Astrocyte of the spinal cord (primary cell): ENCODE data around the gene POLR3G.

Experiments used
- DNase-seq: peaks from one replicate; pipeline ENCODE4 v3.0.0; 2011; ENCODE audit warnings: low read depth, low spot score
- H3K4me3 ChIP-seq: 2 replicates; pipeline ENCODE4 v1.5.1; 2011; ENCODE audit warnings: low read depth, mild to moderate bottlenecking, low read length, moderate library complexity
- in situ Hi-C: cut with HindIII; loops from 2 replicates; pipeline ENCODE4 v1.10.0; 2017; ENCODE audit warnings: low sequenced_read_pairs
- TF ChIP-seq, protein P1 (sequence below): IDR thresholded peaks from 2 replicates; pipeline ENCODE4 v1.5.1; 2012; ENCODE audit warnings: low read depth, mild to moderate bottlenecking, low read length, inconsistent platforms

The POLR3G gene

GRCh38 chr5:90548069-90548593 is 73.5 kb downstream of the POLR3G start:
- in situ Hi-C loops = no loop called here
- no peak overlapping the region for H3K4me3 ChIP-seq
- TF ChIP-seq, protein P1, sequence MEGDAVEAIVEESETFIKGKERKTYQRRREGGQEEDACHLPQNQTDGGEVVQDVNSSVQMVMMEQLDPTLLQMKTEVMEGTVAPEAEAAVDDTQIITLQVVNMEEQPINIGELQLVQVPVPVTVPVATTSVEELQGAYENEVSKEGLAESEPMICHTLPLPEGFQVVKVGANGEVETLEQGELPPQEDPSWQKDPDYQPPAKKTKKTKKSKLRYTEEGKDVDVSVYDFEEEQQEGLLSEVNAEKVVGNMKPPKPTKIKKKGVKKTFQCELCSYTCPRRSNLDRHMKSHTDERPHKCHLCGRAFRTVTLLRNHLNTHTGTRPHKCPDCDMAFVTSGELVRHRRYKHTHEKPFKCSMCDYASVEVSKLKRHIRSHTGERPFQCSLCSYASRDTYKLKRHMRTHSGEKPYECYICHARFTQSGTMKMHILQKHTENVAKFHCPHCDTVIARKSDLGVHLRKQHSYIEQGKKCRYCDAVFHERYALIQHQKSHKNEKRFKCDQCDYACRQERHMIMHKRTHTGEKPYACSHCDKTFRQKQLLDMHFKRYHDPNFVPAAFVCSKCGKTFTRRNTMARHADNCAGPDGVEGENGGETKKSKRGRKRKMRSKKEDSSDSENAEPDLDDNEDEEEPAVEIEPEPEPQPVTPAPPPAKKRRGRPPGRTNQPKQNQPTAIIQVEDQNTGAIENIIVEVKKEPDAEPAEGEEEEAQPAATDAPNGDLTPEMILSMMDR = no peak
- DNase-seq = no peak

DNA sequence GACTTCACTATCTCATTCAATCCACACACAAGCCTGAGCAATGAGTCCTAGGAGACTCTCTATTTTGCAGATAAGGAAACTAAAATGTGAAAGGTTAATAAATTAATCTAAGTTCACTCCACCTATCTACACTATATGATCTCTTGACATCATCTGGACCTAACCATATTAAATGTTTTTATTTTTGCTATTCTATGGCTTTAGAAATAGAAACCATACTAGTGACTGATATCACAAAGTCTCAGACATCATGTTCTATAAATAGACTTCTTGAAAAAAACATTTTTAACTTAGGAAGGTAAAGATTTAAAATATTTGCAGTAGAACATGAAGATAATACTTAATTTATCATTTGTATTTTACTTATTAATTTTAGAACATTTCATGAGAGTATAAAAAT is 74.6 kb downstream of the POLR3G start:
- no peak overlapping the region for H3K4me3 ChIP-seq
- no peak for DNase-seq
- in situ Hi-C loops = no loop called here
- TF ChIP-seq, protein P1 = no peak

GRCh38 chr5:90549729-90550275 is 75.1 kb downstream of the POLR3G start:
- no peak overlapping the region for H3K4me3 ChIP-seq
- TF ChIP-seq, protein P1 = no peak
- no peak for DNase-seq
- in situ Hi-C loops = no loop called here

DNA sequence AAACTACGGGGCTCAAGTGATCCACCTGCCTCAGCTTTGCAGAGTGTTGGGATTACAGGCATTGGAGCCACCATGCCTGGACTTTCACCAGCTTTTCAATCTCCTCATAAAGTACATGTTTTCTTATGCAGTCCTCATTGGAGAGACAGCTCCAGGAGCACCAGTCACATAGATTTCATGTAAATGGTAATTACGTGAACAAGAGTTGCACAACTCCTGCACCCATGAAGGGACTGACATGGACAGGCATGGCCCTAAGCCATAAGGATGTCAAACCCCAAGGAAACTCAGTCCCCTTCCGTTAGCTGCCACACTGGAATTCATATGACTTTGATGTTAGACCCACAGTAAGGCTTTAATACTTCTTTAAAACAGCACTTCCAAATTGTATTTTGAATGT is 76.3 kb downstream of the POLR3G start:
- TF ChIP-seq, protein P1 = no peak
- DNase-seq = no peak
- in situ Hi-C loops = no loop called here
- no peak overlapping the region for H3K4me3 ChIP-seq

DNA sequence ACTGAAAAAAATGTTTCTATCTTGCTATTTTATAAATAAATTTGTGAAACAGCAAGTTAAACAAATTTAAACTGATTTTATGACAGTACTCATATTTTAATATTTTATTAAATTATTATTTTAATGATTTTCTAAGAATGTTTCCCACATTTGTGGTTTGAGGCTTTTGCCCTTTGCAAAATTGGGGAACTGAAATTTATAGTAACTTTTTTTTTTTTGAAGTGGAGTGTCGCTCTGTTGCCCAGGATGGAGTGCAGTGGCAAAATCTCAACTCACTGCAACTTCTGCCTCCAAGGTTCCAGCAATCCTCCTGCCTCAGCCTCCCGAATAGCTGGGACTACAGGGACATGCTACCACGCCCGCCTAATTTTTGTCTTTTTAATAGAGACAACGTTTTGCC is 76.7 kb downstream of the POLR3G start:
- in situ Hi-C loops = no loop called here
- TF ChIP-seq, protein P1 = no peak
- DNase-seq = no peak
- H3K4me3 ChIP-seq = no peak overlapping the region

DNA sequence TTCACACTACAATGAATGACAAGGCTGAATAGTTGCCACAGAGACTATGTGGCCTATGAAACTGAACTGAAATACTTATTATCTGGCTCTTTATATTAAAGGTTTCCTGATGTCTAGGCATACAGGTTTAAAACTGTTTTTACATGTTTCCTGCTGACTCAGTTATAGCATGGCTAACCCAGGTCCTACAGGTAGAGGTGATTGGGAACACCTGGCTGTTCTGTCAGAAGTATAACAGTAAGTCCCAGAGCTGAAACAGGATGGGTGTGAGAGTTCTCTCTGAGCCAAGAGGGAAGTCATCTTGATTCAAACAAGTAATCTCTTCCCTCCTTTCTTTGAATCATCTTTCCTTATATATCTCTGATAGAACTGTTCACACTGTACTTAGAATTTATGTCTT is 79.0 kb downstream of the POLR3G start:
- TF ChIP-seq, protein P1 = no peak
- in situ Hi-C loops = no loop called here
- no peak for DNase-seq
- no peak overlapping the region for H3K4me3 ChIP-seq
